ENCODE results near the gene ADARB2. TPM values are rescaled to one million over a fixed set of nuclear protein-coding genes. Genes with fewer than 3 reads are reported as not detected.

The ADARB2 gene
- total RNA-seq, 4 donors from 2014 or later = 1.3 to 5.4 (median 1.8) TPM

DNA sequence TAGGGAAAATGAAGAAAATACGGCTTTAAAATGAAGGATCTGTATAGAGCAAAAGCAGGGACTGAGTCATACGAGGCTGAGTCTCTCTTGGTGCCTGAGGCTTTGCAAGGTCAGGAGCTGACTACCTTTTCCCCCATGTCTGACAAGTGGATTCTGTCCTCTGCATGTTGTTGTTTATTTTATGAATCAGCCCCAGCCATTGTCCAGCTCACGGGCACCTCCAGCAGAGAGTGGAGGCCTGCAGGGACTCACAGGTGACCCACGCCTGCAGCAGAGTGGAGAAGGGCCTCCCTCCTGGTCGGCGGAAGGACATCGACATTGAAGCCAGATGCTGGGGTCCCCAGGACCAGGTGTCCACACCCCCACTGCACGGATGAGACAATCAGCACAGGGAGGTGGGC, 447.3 kb downstream of the ADARB2 start:
- no peaks in the 10 kb centered on the region for H3K36me3 ChIP-seq
- no peaks in the 10 kb centered on the region for H3K9me3 ChIP-seq
- TF ChIP-seq, protein P1, sequence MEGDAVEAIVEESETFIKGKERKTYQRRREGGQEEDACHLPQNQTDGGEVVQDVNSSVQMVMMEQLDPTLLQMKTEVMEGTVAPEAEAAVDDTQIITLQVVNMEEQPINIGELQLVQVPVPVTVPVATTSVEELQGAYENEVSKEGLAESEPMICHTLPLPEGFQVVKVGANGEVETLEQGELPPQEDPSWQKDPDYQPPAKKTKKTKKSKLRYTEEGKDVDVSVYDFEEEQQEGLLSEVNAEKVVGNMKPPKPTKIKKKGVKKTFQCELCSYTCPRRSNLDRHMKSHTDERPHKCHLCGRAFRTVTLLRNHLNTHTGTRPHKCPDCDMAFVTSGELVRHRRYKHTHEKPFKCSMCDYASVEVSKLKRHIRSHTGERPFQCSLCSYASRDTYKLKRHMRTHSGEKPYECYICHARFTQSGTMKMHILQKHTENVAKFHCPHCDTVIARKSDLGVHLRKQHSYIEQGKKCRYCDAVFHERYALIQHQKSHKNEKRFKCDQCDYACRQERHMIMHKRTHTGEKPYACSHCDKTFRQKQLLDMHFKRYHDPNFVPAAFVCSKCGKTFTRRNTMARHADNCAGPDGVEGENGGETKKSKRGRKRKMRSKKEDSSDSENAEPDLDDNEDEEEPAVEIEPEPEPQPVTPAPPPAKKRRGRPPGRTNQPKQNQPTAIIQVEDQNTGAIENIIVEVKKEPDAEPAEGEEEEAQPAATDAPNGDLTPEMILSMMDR (IDR thresholded peaks at IDR 0.05) = no peak
- TF ChIP-seq POLR2A (IDR thresholded peaks at IDR 0.05) (no peak), POLR2AphosphoS5 (IDR thresholded peaks at IDR 0.05) (no peak), EP300 (IDR thresholded peaks at IDR 0.05) (no peak)
- H3K27me3 ChIP-seq = peaks cover 39% of the 10 kb centered on the region
- WGBS, 2 donors (ENCODE audit: low coverage in 1 of 2) = 68 to 78% methylated on average over 2 to 4 of the region's 8 CpGs
- no peaks in the 10 kb centered on the region for H3K4me1 ChIP-seq
- no peak overlapping the region for H3K27ac ChIP-seq
- no peak overlapping the region for H3K4me3 ChIP-seq
- ATAC-seq = no peak

DNA sequence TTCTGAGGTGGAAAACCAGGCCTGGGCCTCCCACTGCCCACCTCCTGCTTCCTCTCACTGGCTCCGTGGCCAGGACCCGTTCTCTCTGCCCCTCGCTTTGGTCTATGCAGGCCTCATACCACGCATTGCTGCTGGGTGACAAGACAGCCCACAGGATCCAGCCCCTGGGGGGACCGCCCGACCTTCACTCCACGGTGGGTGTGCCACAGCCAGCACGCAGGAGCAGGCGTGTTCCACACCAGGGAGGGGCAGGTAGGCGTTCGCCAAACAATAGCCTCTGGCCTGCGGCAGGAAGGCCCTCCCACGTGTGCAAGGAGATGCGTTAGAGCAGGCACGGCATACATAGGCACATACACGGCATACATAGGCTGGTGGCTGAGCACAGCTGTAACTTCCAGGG, 447.7 kb downstream of the ADARB2 start:
- no peak for TF ChIP-seq POLR2AphosphoS5 (IDR thresholded peaks at IDR 0.05)
- TF ChIP-seq, protein P1 (IDR thresholded peaks at IDR 0.05) = no peak
- no peak for TF ChIP-seq EP300 (IDR thresholded peaks at IDR 0.05)
- no peak for TF ChIP-seq POLR2A (IDR thresholded peaks at IDR 0.05)
- Histone ChIP-seq H3K27ac (no peak overlapping the region), H3K27me3 (peaks cover 39% of the 10 kb centered on the region), H3K4me1 (no peaks in the 10 kb centered on the region), H3K4me3 (no peak overlapping the region), H3K9me3 (peaks cover 0 to 4% (median 0%) of the 10 kb centered on the region in 3 donors), H3K36me3 (no peaks in the 10 kb centered on the region)
- no peak for ATAC-seq
- WGBS, 2 donors (ENCODE audit: low coverage in 1 of 2) = 75% methylated on average over 7 of the region's 16 CpGs; no CpG with 5 or more reads in 1 of the 2 donors

DNA sequence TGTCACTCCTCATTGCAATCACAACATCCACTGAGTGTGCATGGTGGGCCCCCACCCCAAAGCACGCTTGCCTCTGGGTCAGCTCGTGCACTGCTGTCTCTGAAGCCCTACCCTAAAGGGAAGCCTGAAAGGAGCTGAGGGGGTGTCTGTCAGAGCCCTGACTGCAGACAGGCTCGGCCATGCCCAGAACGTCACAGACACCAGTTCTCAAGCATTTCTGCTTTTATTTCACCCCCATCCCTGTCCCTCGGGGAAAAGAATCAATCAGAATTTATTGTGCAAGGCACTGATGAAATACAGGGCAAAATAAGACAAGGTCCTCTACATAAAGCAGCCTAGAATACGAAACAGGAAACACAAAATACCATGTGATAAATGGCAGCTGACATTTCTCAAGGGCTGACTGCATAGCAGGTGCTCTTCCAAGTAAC, 449.3 kb downstream of the ADARB2 start:
- WGBS, 2 donors (ENCODE audit: low coverage in 1 of 2) = 14 to 25% methylated on average over 2 to 5 of the region's 6 CpGs
- no peaks in the 10 kb centered on the region for H3K4me1 ChIP-seq
- H3K27me3 ChIP-seq = peaks cover 36% of the 10 kb centered on the region

DNA sequence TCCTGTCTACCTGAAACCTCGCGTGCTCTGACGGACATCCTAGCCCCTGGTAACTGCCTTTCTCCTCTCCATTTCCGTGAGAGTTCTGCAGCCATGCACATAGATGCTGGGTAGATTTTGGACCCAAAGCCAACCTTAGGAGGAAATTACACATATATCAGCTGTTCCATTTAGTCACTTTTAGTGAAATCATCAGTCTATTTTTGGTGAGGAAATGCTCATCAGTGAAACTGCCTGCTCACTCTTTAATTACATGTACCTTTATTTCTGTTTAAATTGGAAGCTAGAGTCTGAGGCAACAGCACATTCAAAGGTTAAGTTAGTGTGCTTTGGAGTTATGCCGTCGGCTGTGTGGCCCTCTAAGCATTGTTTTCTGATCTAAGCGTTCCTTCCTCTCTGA, 449.8 kb downstream of the ADARB2 start:
- TF ChIP-seq POLR2A (IDR thresholded peaks at IDR 0.05) (no peak), EP300 (IDR thresholded peaks at IDR 0.05) (no peak), POLR2AphosphoS5 (IDR thresholded peaks at IDR 0.05) (no peak)
- TF ChIP-seq, protein P1 (IDR thresholded peaks at IDR 0.05) = no peak
- no peak overlapping the region for H3K27ac ChIP-seq
- no peaks in the 10 kb centered on the region for H3K36me3 ChIP-seq
- H3K4me3 ChIP-seq = no peak overlapping the region
- peaks cover 36% of the 10 kb centered on the region for H3K27me3 ChIP-seq
- 57 to 72% methylated on average over 4 to 7 of the region's 7 CpGs for WGBS, 2 donors (ENCODE audit: low coverage in 1 of 2)
- H3K4me1 ChIP-seq = no peaks in the 10 kb centered on the region
- no peak for ATAC-seq
- peaks cover 0 to 11% (median 0%) of the 10 kb centered on the region in 3 donors for H3K9me3 ChIP-seq

More for the DNA sequence above, 449.3 kb downstream of the ADARB2 start:
- Histone ChIP-seq H3K36me3 (no peaks in the 10 kb centered on the region), H3K4me3 (no peak overlapping the region), H3K27ac (no peak overlapping the region), H3K9me3 (peaks cover 0 to 11% (median 0%) of the 10 kb centered on the region in 3 donors)
- no peak for TF ChIP-seq EP300 (IDR thresholded peaks at IDR 0.05)
- TF ChIP-seq, protein P1 (IDR thresholded peaks at IDR 0.05) = no peak
- TF ChIP-seq POLR2AphosphoS5 (IDR thresholded peaks at IDR 0.05) = no peak
- TF ChIP-seq POLR2A (IDR thresholded peaks at IDR 0.05) = no peak
- peak; percentile 52 for ATAC-seq

DNA sequence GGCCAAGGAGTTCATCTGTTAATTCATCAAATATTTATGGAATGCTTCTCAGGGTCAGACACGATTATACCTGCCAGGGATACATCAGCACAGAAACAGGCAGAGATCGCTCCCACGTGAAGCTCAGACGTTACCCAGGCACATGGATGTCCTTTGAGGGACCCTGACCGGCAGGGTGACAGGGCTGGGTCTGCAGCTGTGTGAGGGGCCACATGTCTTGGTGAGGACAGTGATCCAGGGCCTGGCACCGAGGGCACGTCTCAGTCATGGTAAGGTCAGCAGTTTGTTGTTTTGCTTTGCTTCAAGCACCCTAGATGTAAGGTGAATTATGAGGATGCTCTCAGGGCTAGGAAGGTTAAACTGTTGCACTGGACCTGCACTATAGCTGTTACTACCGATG, 453.2 kb downstream of the ADARB2 start:
- no peak for ATAC-seq
- Histone ChIP-seq H3K27ac (no peak overlapping the region), H3K4me1 (no peaks in the 10 kb centered on the region), H3K36me3 (no peaks in the 10 kb centered on the region), H3K4me3 (no peak overlapping the region), H3K9me3 (peaks cover 0 to 11% (median 0%) of the 10 kb centered on the region in 3 donors), H3K27me3 (peaks cover 33% of the 10 kb centered on the region)
- TF ChIP-seq EP300 (IDR thresholded peaks at IDR 0.05) (no peak), POLR2AphosphoS5 (IDR thresholded peaks at IDR 0.05) (no peak), POLR2A (IDR thresholded peaks at IDR 0.05) (no peak)
- TF ChIP-seq, protein P1 (IDR thresholded peaks at IDR 0.05) = no peak
- 85 to 92% methylated on average over 4 of the region's 8 CpGs for WGBS, 2 donors (ENCODE audit: low coverage in 1 of 2)
